Measurements from ENCODE around the gene FRG2C.
"Not testable (repeated sequence)": the region's sequence is repeated elsewhere in the genome, so short reads cannot be mapped to it uniquely, and the experiment has no call there.

FRG2C gene

DNA sequence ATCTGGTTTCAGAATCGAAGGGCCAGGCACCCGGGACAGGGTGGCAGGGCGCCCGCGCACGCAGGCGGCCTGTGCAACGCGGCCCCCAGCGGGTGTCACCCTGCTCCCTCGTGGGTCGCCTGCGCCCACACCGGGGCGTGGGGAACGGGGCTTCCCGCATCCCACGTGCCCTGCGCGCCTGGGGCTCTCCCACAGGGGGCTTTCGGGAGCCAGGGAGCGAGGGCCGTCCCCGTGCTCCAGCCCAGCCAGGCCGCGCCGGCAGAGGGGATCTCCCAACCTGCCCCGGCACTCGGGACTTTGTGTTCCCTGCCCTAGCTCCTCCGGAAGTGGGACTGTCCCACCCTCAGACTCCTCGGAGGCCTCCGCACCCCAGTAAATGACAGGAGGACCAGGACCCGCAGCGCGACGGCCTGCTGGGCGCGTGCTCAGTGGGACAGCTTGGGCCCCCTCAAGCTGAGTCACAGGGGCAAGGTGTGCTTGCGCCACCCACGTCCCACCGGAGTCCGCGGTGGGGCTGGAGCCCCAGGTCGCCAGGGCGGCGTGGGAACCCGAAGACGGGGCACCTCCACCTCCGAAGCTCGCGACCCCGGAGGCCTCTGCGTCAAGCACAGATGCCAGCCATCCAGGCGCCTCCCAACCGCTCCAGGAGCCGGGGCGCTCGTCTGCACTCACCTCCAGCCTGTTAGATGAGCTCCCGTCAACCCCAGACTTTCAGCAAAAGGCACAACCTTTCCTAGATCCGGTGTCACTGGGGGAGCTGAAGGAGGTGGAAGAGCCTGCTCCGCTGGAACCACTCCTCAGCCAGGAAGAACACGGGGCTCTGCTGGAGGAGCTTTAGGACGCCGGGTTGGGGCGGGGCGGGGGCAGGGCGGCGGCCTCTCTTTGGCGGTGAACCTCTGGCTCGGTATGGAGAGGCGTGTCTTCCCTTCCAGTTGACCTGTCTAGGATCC, 5.5 kb downstream of the FRG2C start:
- DNase-seq: peak; percentile 12

DNA sequence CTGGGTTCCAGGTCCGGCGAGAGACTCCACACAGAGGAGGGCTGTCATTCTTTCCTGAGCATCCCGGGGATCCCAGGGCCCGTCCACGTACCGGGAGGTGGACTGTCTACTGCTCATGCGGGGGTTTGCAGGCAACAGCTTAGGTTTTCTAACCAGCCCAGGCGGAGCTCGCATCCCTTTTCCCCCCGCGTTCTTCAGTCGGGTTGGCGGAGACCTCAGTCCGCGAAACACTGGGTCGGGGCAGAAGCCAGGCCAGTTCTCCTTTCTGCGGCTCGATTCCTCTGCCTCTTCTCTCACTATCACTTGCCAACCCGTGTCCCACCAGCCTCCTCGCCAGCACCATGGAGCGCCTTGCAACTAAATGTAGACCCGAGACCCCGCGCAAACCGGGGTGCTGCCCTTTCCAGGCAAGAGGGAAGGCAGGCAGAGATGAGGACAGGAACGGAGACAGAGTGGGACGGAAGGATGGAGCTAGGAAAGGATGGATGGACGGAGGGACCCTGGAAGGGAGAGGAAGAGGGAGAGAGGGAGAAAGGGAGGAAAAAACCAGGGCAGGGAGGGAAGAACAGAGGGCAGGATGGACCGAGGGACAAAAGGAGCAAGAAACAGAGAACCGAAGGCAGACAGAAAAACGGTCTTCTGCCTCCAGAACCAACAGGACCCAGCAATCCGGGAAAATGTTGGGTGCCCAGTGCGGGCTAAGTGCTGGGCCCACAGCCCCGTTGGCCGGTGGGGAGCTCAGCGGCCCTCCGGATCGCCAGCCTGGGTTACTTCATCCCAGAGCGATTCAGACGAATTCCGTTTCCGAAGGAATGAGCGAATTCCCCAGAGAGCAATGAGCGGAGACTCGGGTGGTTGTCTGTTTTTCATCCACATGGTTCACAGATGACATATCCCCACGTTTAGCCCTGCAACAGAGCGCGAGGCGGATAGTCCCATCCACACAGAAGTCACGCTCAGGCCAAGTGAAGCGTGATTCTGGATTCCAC, 6.5 kb downstream of the FRG2C start:
- peak; percentile 12 for DNase-seq

DNA sequence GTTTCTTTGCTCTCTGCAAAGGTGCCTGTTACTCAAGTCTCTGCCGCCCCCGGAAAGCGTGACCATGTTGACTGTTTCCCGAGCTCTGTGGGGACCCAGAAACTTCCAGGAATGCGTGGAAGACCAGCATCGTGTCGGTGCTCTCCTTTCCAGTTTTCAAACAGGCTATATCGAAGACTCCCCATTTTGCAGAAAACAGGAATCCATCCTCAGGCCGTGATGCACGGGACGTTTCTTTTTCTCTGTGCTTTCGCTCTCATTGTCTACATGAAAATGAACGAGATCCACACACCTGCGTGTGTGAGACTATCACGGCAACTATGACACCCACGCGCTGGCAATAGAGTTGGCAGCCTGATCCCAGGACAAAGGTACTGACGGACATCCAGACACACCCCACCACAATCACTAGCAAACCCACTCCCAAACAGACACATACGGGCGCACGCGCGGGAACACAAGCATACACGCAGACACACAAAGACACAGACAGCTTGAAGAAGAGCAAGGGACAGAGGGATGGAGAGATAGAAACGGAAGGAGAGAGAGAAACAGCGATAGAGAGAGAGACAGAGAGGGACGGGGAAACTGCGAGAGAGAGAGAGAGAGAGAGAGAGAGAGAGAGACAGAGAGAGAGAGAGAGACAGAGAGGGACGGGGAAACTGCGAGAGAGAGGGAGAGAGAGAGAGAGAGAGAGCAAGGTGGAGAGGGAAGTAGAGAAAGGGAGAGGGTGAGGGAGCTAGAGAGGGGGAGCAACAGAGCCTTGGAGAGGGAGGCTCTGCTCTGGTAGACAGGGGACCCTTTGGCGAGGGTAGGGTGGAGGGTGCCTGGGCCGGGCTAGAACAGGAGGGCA, 7.4 kb downstream of the FRG2C start:
- not testable (repeated sequence) for DNase-seq

DNA sequence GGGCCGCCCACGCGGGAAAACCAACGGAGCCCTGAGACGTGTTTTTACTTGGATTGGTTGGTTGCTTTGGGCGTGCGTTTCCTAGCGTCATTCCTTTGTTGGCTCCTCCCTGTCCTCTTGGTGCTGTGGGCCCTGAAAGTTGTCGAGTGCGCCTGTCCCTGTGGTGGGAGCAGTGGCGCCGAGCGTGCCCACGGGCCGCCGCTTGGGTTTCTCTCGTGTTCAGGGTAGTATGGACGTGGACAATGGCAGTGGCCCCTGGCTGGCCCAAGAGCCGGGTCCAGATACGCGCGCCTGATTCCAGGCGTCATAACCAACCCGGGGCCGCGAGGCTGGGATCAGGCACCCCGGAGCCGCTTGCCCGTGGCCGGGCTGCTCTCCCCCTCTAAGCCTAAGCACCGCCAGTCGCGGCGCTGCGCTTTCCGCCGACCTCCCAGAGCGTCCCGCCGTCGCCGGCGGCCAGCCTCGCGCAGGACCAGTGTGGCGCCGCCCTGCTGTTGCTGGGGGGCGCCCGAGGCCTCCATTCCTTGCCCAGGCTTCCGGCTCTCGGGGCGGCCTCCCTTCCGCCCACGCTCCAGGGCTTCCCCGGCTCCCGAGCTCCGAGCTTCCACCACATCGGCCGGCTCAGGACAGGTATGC, 8.1 kb downstream of the FRG2C start:
- peak; percentile 14 for DNase-seq

DNA sequence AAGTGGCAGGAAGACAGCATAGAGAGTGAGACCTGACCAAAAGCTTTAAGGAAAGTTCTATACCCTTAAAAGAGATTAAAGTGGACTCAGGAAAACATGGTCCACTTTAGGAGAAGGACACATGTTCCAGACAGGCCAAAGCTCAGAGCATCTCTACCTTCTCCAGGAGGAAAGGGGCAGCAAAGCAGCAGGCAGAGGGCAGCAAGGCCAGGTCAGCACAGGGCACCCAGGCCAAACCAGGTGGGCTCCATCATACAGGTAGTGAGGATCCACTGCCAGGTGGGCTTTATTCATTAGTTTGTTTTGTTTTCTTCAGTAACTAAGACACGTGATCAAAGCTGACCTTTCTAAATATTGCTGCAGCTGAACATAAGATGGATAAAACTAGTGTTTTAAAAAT, 19.8 kb downstream of the FRG2C start:
- not testable (repeated sequence) for DNase-seq

DNA sequence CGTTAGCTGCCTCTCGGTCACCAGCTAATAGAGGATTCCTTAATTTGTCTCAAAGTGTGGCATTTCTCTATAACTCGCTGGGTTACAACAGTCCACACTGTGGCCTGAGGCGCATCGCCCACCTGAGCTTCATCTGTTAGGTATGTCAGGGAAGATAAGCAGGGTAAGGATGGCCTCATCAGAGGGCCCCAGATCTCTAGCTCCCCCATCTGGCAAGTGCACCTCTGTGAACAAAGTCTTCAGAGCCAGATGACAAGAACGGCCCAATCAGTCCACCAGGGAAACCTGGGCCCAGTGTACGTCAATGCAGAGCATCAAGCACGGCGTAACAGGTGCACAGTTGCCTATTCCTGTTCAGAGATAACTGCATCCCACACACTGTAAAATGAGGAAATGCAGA, 23.2 kb downstream of the FRG2C start:
- DNase-seq: no peak

DNA sequence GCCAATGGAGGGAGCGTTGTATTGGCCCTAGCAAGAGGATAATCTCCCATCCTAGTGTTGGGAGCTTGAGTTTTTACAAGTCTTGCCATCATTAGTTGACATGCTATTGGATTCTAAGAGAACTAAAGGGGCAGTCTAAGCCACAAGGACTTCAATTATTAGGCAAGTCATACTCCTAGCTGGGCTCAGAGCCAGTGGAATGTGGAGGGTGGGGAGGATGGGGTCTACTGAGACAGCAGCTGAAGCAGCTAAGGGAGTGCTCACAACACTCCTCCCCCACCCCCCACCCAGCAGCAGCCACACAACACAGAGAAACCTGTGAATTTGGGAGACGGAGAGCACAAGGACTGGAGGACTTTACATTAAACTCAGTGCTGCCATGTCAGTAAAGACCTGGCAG, 27.9 kb downstream of the FRG2C start:
- no peak for DNase-seq
